ENCODE data around the gene DNLZ.

The DNLZ gene

GRCh38 chr9:136341769-136342168 lies 21.8 kb downstream of the DNLZ start:
- H3K4me3 ChIP-seq (ENCODE audit: low read depth, low read length), result no peak overlapping the region
- no peak for TF ChIP-seq CTCF (IDR thresholded peaks at IDR 0.05)

DNA sequence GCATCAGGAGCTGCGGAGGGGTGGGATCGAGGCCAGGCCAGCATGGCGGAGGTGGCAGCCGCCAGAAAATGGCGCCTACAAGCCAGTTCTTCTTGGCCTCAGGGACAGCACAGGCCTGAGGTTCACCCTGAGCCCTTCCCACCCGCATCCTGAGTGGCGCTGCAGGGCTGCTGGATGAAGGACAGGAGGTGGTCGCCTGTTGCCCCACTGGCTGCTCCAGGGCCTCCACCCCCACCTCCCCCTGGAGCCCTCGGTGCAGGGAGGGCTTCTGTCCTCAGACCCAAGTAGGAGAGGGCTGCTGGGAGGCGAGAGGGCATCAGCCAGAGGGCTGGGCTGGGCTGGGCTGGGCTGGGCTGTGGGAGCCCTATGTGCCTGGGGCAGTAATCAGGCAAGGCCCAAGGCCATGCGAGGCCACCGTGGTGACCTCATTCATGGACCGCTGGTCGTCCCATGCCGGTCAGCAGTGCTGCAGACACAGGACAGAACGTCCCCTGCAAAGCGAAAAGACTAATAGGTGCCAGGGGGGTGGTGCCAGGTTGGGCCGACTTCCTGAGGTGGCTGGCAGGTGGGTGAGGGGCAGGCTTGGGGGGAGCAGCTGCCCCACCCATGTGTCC lies 22.4 kb downstream of the DNLZ start:
- TF ChIP-seq CTCF (IDR thresholded peaks at IDR 0.05), result no peak
- Histone ChIP-seq H3K27me3 (ENCODE audit: control insufficient read depth, insufficient read depth, low read length) (no peaks in the 10 kb centered on the region), H3K9me3 (ENCODE audit: control insufficient read depth, low read length) (no peaks in the 10 kb centered on the region), H3K27ac (no peak overlapping the region), H3K4me2 (ENCODE audit: low read length) (no peak overlapping the region), H2AFZ (no peak overlapping the region), H3K79me2 (no peaks in the 10 kb centered on the region), H3K9ac (no peak overlapping the region), H3K36me3 (ENCODE audit: control insufficient read depth, insufficient read depth, low read length) (no peaks in the 10 kb centered on the region), H3K4me3 (ENCODE audit: low read depth, low read length) (no peak overlapping the region), H3K4me1 (peaks cover 5% of the 10 kb centered on the region)

More at GRCh38 chr9:136341769-136342168, 21.8 kb downstream of the DNLZ start:
- Histone ChIP-seq H3K36me3 (ENCODE audit: control insufficient read depth, insufficient read depth, low read length) (no peaks in the 10 kb centered on the region), H3K79me2 (no peaks in the 10 kb centered on the region), H3K4me1 (peaks cover 5% of the 10 kb centered on the region), H3K27me3 (ENCODE audit: control insufficient read depth, insufficient read depth, low read length) (no peaks in the 10 kb centered on the region), H3K9ac (no peak overlapping the region), H3K27ac (no peak overlapping the region), H3K9me3 (ENCODE audit: control insufficient read depth, low read length) (no peaks in the 10 kb centered on the region), H2AFZ (no peak overlapping the region), H3K4me2 (ENCODE audit: low read length) (no peak overlapping the region)

- no peak overlapping the region for H3K27ac ChIP-seq
- no peak overlapping the region for H3K4me2 ChIP-seq (ENCODE audit: low read length)
- H3K27me3 ChIP-seq (ENCODE audit: control insufficient read depth, insufficient read depth, low read length), result no peaks in the 10 kb centered on the region
- TF ChIP-seq CTCF (IDR thresholded peaks at IDR 0.05), result no peak
- peaks cover 5% of the 10 kb centered on the region for H3K4me1 ChIP-seq
- H3K9ac ChIP-seq, result no peak overlapping the region
- no peak overlapping the region for H3K4me3 ChIP-seq (ENCODE audit: low read depth, low read length)
- no peaks in the 10 kb centered on the region for H3K9me3 ChIP-seq (ENCODE audit: control insufficient read depth, low read length)
- no peaks in the 10 kb centered on the region for H3K36me3 ChIP-seq (ENCODE audit: control insufficient read depth, insufficient read depth, low read length)
- H3K79me2 ChIP-seq, result no peaks in the 10 kb centered on the region
- H2AFZ ChIP-seq, result no peak overlapping the region
Measured at GRCh38 chr9:136340356-136341041, 23.0 kb downstream of the DNLZ start.

- Histone ChIP-seq H3K27me3 (ENCODE audit: control insufficient read depth, insufficient read depth, low read length) (no peaks in the 10 kb centered on the region), H3K4me1 (peaks cover 5% of the 10 kb centered on the region), H3K4me2 (ENCODE audit: low read length) (no peak overlapping the region), H3K36me3 (ENCODE audit: control insufficient read depth, insufficient read depth, low read length) (no peaks in the 10 kb centered on the region), H3K4me3 (ENCODE audit: low read depth, low read length) (no peak overlapping the region), H3K79me2 (no peaks in the 10 kb centered on the region), H3K27ac (no peak overlapping the region), H3K9ac (no peak overlapping the region), H2AFZ (no peak overlapping the region), H3K9me3 (ENCODE audit: control insufficient read depth, low read length) (no peaks in the 10 kb centered on the region)
- no peak for TF ChIP-seq CTCF (IDR thresholded peaks at IDR 0.05)
Measured at GRCh38 chr9:136339958-136340310, 23.6 kb downstream of the DNLZ start.
